Sciatic nerve (tissue), 2 donors: ENCODE results near the gene NDUFAF4. TPM values are rescaled to one million over a fixed set of nuclear protein-coding genes. Genes with fewer than 3 reads are reported as not detected.
A peak's percentile ranks its signal among the peaks of the same experiment; 100 is the strongest.

Experiments
- ATAC-seq: fragments of 200-7000 bp; cut with Tn5 transposase; one replicate; pipeline ENCODE4 v1.9.1; 2020; ENCODE audit warnings: mild to moderate bottlenecking, moderate library complexity
- DNase-seq: peaks from one replicate; pipeline ENCODE4 v3.0.0-alpha.2; 2020; ENCODE audit warnings: low spot score
- intact Hi-C: fragments of 100-400 bp; cut with DNase I; formaldehyde crosslinking; loops from one replicate; pipeline ENCODE4 v1.14.2; 2022
- total RNA-seq: library from RNA; stranded (reverse); fragmentation: NEBNext Ultra II Directional; extraction: Animal tissue kit (Norgen Biotek cat#: 25700); gene quantifications from one replicate; pipeline ENCODE4 v1.2.1, GENCODE V29; 2021
- donor health status: DM: no; HTN: no; CAD: no.
- donor health status: DM: no; HTN: no; CAD: no.

The NDUFAF4 gene
- 23.3 TPM for total RNA-seq

GRCh38 chr6:96897396-96898240, at the start of gene NDUFAF4:
NDUFAF4 (minus strand) TSS chr6:96897891; CDS start chr6:96897801, 90 bp downstream.
- DNase-seq: peak; percentile 98
- peak; percentile 99 for ATAC-seq
- intact Hi-C loops: loop anchor here (2.0 kb wide), 1 partner anchor 157 kb away; no protein-coding TSS in a partner anchor

- ATAC-seq (no peak), DNase-seq (no peak)
- intact Hi-C loops: no loop called here
Observed at GRCh38 chr6:96947055-96947454, 49.4 kb upstream of the NDUFAF4 start.

GRCh38 chr6:96943555-96944215, 46.0 kb upstream of the NDUFAF4 start:
- ATAC-seq (no peak), DNase-seq (no peak)
- intact Hi-C loops: no loop called here

- intact Hi-C loops: no loop called here
- ATAC-seq: no peak
Observed at GRCh38 chr6:96942676-96943075, 45.0 kb upstream of the NDUFAF4 start.

GRCh38 chr6:96940322-96940721, 42.6 kb upstream of the NDUFAF4 start:
- no peak for ATAC-seq
- intact Hi-C loops: no loop called here

More at GRCh38 chr6:96942676-96943075, 45.0 kb upstream of the NDUFAF4 start:
- no peak for DNase-seq

GRCh38 chr6:96939007-96939805, 41.5 kb upstream of the NDUFAF4 start:
- intact Hi-C loops: no loop called here
- ATAC-seq (no peak), DNase-seq (no peak)

More at GRCh38 chr6:96940322-96940721, 42.6 kb upstream of the NDUFAF4 start:
- DNase-seq: no peak

GRCh38 chr6:96934087-96934486, 36.4 kb upstream of the NDUFAF4 start:
- intact Hi-C loops: no loop called here
- ATAC-seq (no peak), DNase-seq (no peak)

- ATAC-seq (no peak), DNase-seq (no peak)
- intact Hi-C loops: loop anchor here (1.0 kb wide), 1 partner anchor 20 kb away; no protein-coding TSS in a partner anchor
Observed at GRCh38 chr6:96931198-96931597, 33.5 kb upstream of the NDUFAF4 start.

- DNase-seq (no peak), ATAC-seq (no peak)
- intact Hi-C loops: no loop called here
Observed at GRCh38 chr6:96929741-96930140, 32.0 kb upstream of the NDUFAF4 start.

GRCh38 chr6:96927660-96928059, 30.0 kb upstream of the NDUFAF4 start:
- ATAC-seq (no peak), DNase-seq (no peak)
- intact Hi-C loops: no loop called here

GRCh38 chr6:96926425-96926824, 28.7 kb upstream of the NDUFAF4 start:
- no peak for DNase-seq

GRCh38 chr6:96925290-96925687, 27.6 kb upstream of the NDUFAF4 start:
- no peak for DNase-seq
- intact Hi-C loops: no loop called here
- no peak for ATAC-seq

More at GRCh38 chr6:96926425-96926824, 28.7 kb upstream of the NDUFAF4 start:
- intact Hi-C loops: no loop called here
- no peak for ATAC-seq

GRCh38 chr6:96923871-96924493, 26.3 kb upstream of the NDUFAF4 start:
- ATAC-seq: peak; percentile 54
- intact Hi-C loops: no loop called here
- DNase-seq: no peak

- DNase-seq: no peak
- intact Hi-C loops: no loop called here
- no peak for ATAC-seq
Observed at GRCh38 chr6:96923400-96923799, 25.7 kb upstream of the NDUFAF4 start.

- ATAC-seq: no peak
Observed at GRCh38 chr6:96917098-96917497, 19.4 kb upstream of the NDUFAF4 start.

GRCh38 chr6:96913621-96914020, 15.9 kb upstream of the NDUFAF4 start:
- intact Hi-C loops: no loop called here
- no peak for ATAC-seq
- no peak for DNase-seq

More at GRCh38 chr6:96917098-96917497, 19.4 kb upstream of the NDUFAF4 start:
- intact Hi-C loops: no loop called here
- no peak for DNase-seq

- DNase-seq (no peak), ATAC-seq (no peak)
- intact Hi-C loops: loop anchor here (1.0 kb wide), 1 partner anchor 20 kb away; no protein-coding TSS in a partner anchor
Observed at GRCh38 chr6:96911751-96912150, 14.1 kb upstream of the NDUFAF4 start.

GRCh38 chr6:96911171-96911570, 13.5 kb upstream of the NDUFAF4 start:
- intact Hi-C loops: loop anchor here (1.0 kb wide), 1 partner anchor 20 kb away; no protein-coding TSS in a partner anchor
- DNase-seq (no peak), ATAC-seq (no peak)

- intact Hi-C loops: no loop called here
- no peak for ATAC-seq
- no peak for DNase-seq
Observed at GRCh38 chr6:96909811-96910210, 12.1 kb upstream of the NDUFAF4 start.
